GM21367 (cell line): ENCODE measurements around the gene ERVMER34-1.

ENCODE experiments used
- ATAC-seq: cut with Tn5 transposase; IDR thresholded peaks from one replicate; pipeline ENCODE4 v1.9.1; 2021; ENCODE audit not compliant: unreplicated experiment

Gene ERVMER34-1

DNA sequence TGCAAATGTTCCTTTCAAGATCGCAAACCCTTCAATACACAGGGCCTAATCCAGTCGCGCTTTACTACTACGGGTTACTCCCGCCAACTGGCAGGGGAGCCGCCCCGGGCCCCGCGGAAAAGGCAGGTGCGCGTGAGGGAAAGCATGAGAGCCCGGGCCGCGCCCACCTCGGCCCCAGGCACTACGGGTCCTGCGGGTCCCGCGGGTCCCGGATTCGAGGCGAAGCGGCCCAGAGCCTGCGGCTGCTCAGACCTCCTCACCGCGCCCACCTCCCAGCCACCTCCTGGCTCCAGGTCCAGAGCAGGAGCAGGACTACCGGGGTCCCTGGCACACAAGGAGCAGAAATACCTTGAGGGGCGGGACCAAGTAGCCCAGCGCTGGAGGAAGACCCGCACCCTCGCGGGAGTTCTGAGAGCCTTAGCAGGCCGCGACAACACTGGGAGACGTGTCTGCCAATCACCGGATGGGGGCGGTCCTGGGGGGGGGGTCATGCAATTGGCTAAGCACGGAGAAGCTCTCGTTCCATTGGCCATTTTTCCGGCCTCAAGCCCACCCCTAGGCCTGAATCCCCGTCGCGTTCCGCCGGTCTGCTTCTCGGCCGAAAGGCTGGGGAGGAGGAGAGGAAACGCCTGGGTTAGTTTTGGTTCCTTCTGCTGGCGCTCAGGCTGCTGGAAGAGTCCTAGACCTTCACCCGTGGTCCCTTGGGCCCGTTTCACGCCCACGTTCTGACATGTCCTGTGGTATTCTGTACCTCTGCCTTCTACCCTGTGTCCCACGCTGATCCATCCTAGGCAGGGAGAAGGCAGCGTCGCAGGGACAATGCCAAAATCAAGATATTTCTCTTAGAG lies 29.0 kb downstream of the ERVMER34-1 start:
- ATAC-seq: peak; percentile 92

DNA sequence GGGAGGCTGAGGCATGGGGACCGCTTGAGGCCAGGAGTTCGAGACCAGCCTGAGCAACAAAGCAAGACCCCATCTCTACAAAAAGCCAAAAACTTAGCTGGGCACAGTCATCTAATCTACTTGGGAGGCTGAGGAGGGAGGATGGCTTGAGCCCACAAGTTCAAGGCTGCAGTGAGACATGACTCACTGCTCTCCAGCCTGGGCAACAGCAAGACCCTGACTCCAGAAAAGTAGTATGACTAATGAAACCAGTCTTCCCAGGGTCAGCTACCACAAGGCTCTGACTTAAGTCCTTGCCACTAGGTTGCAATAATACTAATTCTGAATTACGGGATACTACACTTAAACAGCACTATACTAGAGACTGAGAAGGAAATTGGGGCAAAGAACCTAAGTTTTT lies 33.1 kb downstream of the ERVMER34-1 start:
- no peak for ATAC-seq

DNA sequence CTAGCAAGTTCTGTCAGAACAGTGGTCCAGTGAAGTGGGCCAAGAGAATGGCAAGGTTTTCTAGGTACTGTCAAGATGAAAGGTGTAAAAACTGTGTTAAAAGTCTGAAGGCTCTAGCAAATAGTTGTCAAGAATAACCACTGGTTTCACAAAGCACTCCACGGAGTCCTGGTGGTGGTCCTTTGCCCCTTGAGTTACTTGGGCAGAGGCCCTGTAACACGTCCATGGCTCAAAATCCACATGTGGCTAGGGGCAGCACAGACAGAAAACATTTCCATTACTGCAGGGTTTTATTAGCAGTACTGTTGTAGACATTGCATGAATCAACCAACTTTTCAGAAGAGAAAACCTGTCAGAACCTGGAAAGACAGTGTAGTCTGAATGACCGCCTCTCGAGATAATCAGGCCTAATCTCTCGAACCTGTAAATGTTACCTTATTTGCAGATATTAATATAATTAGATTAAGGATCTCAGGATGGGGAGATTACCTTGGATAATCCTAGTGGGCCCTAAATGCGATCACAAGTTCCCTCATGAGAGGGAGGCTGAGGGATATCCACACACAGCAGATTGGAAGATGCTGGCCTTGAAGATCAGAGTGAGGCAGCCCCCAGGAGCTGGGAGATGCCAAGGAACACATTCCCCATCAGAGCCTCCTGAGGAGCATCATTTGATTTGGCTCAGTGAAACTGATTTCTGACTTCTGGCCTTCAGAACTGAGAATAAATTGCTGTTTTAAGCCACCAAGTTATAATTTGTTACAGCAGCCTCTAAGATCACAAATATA lies 34.7 kb downstream of the ERVMER34-1 start:
- ATAC-seq: no peak

DNA sequence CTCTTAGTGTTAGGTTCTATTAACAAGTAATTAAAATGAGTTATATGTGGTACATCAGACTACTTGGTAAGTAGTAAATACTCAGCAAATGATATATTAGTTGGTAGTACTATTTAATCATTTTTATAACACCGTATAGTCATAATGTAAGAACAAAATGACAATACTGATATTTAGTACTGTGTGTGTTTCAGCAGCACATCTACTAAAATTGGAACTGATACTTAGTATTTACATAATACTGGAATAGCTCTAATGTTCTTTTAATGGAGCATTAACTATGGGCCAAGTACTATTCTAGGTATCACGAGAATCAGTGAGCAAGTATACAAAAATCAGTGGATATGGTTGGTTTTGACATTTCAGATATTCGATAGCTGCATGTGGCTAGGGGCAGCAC lies 35.3 kb downstream of the ERVMER34-1 start:
- no peak for ATAC-seq

DNA sequence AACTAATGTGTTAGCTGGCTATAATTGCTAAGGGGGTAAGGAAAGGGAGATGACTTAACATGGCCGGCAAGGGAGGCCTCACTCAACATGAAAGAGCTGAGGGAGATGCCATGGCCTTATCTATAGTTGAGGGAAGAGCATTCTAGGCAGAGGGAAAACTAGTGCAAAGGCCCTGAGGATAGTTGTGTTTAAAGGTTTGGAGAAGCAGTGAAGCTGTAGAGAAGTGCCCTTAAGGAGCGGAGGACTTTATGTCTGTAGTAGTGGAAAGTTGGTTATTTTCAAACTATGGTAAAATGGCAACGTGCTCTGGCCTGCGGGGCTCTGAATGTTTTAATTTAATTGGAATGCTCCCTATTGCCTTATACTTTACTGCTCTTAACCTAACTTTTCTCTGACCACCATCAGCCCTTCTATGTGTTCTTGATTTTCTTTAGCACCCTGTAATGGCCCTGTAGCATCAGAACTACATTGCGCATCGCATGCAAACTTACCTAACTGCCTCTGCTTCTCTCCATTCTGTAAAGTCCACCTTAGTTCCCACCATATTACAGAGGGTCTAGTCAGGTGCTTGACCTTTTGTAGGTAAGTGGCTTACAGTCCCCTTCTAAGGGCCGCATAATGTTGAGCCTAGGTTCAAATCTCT lies 35.8 kb downstream of the ERVMER34-1 start:
- no peak for ATAC-seq

DNA sequence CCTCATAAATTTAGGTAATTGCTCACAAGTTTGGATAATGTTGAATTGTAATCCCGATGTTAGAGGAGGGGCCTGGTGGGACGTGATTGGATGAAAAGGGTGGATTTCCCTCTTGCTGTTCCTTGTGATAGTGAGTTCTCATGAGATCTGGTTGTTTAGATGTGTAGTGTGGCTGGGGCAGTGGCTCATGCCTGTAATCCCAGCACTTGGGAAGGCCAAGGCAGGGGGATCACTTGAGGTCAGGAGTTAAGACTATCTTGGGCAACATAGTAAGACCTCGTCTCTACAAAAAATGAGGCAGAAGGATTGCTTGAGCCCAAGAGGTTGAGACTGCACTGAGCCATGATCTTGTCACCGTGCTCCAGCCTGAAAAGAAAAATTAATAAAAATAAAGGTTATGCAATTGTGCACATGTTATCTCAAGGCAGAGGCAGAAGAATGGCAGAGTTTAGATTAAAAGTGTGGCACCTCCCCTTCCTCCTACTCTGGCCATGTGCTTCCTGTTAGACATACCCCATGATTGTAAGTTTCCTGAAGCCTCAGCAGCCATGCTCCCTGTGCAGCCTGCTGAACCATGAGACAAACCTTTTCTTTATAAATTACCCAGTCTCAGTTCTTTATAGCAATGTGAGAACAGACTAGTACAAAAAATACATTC lies 36.5 kb downstream of the ERVMER34-1 start:
- ATAC-seq: no peak

DNA sequence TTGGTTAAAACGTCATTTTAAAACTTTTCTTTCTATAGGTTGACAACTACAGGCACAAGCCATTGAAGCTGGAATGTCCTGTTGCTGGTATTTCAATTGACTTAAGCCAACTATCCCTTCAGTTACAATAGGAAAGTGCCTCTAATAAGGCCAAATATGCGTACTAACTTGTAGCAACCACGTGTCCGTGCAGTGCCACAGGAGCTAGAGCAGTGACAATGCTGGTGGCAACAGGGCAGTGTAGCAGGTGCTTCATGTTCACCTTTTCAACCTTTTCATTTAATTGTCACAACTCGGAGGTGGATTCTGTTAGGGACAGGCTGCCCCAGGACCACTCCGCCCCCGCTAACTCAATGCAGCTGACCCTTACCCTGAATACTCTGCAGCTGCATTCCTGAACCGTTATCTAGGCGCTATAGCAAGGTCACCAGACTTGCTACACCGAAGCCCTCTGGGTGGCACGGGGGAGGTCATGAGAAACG lies 37.7 kb downstream of the ERVMER34-1 start:
- ATAC-seq: no peak

DNA sequence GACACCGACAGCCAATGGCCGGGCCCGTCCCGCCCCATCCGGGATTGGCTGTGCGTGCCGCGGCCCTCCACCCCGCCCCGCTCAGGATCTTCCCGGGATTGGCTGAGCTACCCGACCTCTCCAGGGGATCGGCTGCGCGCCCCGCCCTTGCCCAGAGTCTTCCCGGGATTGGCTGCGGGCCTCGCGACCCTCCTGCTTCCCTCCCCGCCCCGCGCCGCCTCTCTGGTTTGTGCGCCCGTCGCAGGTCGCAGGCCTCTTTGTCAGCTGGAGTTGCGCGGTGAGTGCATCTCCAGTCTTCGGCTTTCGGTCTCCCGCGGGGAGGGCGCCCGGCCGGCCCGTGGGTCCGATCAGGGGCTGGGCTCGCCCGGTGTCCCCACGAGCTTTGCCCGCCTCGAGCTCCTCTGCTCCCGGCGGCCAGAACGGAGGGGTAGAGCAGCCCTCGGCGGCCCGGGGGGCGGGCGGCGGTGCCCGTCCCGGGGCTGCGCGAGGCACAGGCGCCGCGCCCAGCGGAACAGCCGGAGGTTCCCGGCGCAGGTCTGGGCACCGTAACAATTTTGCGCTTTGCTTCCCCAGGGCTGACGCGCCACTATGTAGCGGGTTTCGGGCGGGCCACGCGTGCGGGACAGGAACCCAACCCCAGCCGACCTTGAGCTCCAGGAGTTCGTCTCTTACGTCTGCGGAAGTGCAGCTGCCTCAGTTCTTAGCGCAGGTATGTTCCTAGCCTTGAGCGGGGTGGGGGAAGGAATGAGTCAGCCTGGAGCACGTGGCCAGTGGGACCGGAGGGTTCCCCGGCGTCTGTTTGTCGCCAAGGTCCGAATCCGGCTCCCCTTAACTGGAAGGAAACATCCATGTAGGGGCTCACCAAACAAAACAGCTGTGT lies 38.7 kb downstream of the ERVMER34-1 start:
- peak; percentile 84 for ATAC-seq

DNA sequence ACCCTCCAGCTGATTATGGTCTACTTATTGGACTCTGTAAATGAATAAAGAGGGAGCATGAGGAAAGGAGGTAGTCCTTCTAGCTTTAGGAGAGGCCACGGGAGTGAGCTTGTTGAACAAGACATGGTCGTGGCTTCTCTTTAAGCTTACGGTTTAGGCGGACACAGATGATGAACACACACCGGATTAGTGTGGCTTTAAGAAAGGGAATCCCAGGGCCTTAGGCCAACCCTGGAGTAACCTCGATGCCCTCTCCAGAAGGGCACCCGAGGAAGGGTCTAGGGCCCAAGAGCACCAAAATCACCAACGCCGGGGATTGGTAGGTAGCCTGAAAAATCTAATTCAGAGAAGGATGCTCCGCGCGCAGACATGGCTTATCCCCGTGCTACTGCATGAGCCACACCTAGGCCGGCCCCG lies 39.4 kb downstream of the ERVMER34-1 start:
- ATAC-seq: peak; percentile 1

DNA sequence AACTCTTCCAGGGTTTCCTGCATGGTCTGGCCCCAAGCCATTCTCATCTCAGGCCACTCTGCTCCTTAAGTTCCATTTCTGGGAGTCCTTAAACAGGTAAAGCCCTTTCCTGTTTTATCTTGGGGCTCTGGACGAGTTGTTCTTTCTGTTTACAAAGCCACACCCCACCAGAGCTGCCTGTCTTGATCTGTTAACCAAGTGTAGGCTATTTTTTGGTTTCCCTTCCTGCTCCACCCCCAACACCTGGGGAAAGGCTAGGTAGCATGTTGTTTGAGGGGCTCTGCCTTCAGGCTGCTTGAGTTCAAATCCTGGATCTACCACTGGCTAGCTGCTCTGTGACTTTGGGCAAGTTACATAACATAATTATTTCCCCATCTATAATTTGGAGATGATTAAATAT lies 40.0 kb downstream of the ERVMER34-1 start:
- ATAC-seq: no peak

DNA sequence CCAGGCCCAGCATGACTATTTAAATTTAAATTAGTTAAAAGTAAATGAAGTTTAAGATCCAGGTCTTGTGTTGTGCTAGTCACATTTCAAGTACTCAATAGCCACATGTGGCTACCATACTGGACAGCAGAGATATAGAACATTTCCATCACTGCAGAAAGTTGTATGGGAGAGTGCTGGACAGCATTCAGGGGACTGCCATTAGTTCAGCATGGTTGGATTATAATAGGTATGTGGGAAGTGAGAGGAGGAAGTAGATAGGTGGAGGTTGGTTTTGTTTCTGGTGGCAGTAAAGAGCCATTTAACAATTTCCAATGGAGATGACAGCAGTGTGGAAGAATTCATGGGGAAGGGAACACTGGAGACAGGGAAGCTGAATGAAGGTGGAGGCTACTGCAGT lies 42.1 kb downstream of the ERVMER34-1 start:
- no peak for ATAC-seq

DNA sequence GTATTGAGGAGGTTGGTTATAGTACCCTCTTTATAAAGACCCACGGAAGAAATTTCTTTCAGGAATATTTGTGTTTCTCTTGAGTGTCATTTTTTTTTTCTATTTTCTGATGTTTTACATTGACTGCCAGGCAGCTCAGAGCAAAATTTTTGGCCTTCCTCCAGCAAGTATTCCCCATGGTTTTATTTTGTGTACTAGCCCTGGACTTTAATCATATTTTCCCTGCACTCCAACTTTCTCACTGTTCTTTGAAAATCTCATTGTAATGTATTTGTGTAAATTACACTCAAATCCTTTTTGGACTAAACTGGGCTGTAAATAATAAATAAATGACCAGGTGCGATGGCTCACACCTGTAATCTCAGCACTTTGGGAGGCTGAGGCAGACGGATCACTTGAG lies 46.6 kb downstream of the ERVMER34-1 start:
- ATAC-seq: no peak

DNA sequence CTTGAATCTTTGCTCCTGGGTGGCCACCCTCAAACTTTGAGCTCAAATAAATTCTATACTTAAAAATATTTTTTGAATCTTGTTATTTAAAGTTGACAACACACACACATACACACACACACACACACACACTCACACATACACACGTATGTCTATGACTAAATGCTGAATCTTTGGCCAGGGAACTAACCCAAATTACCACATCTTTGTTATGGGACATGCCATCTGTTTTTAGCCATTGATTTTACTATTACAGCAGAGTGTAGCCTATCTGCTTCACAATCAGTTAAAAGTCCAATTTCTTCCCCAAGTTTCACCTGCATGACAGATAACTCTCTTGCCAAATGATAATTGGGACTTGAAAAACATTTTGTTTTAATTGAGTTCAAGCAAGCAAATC lies 47.1 kb downstream of the ERVMER34-1 start:
- ATAC-seq: no peak

DNA sequence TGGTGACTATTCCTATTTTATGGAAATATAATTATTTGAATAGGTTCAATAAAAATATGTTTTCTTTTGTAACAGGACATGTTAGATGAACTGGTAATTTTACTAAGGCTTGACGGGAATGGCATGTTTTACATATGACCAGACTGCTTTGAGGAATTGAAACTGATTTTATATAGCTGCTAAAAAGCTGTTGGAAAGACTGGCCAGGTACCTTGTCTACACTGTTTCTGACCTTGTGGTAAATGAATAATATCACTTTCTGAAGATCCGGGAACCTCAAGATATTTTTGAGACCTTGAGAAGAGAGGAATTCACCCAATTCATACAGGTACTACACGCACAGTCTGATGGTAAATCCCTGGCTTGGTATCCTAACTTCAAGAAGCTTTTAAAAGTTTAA lies 50.0 kb downstream of the ERVMER34-1 start:
- peak; percentile 98 for ATAC-seq

DNA sequence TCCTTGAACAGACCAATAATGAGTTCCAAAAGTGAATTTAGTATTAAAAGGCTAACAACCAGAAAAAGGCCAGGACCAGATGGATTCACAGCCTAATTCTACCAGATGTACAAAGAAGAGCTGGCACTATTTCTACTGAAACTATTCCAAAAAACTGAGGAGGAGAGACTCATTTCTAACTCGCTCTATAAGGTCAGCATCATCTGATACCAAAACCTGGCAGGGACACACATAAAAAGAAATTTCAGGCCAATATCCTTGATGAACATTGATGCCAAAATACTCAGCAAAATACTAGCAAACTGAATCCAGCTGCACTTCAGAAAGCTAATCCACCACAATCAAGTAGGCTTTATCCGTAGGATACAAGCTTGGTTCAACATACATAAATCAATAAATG lies 56.3 kb downstream of the ERVMER34-1 start:
- no peak for ATAC-seq

DNA sequence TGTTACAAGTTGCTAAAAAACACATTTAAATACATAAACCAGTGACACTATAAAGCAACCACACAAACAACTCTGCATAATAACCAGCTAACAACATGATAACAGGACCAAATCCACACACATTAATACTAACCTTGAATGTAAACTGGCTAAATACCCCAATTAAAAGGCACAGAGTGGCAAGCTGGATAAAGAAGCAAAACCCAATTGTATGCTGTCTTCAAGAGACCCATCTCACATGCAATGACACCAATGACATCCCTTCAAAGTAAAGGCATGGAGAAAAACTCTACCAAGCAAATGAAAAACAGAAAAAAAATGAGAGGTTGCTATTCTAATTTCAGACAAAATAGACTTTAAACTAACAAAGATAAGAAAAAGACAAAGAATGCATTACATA lies 57.7 kb downstream of the ERVMER34-1 start:
- ATAC-seq: no peak
